Parathyroid adenoma (tissue), 2 donors: ENCODE measurements around the gene NUFIP1.

ENCODE experiments used
- H2AFZ ChIP-seq: fragments of 300-600 bp; sonication (generic); one replicate; pipeline ENCODE4 v1.7.0; 2017; ENCODE audit warnings: antibody characterized with exemption, mild to moderate bottlenecking
- H3K27ac ChIP-seq: fragments of 300-600 bp; sonication (generic); one replicate; pipeline ENCODE4 v1.7.0; 2017
- H3K27me3 ChIP-seq: fragments of 300-600 bp; sonication (generic); one replicate; pipeline ENCODE4 v1.7.0; 2017; ENCODE audit warnings: low read length; ENCODE audit not compliant: control insufficient read depth, insufficient read depth
- H3K36me3 ChIP-seq: fragments of 300-600 bp; sonication (generic); one replicate; pipeline ENCODE4 v1.7.0; 2017; ENCODE audit warnings: low read length; ENCODE audit not compliant: control insufficient read depth, insufficient read depth
- H3K4me1 ChIP-seq: fragments of 300-600 bp; sonication (generic); one replicate; pipeline ENCODE4 v1.7.0; 2017; ENCODE audit warnings: control low read depth
- H3K4me2 ChIP-seq: fragments of 300-600 bp; sonication (generic); one replicate; pipeline ENCODE4 v1.7.0; 2017; ENCODE audit warnings: low read length
- H3K4me3 ChIP-seq: fragments of 300-600 bp; sonication (generic); one replicate; pipeline ENCODE4 v1.7.0; 2017; ENCODE audit warnings: low read depth, low read length
- H3K79me2 ChIP-seq: fragments of 300-600 bp; sonication (generic); one replicate; pipeline ENCODE4 v1.7.0; 2017; ENCODE audit warnings: control low read depth
- H3K9ac ChIP-seq: fragments of 300-600 bp; sonication (generic); one replicate; pipeline ENCODE4 v1.7.0; 2017; ENCODE audit warnings: mild to moderate bottlenecking
- H3K9me3 ChIP-seq: fragments of 300-600 bp; sonication (generic); one replicate; pipeline ENCODE4 v1.7.0; 2017; ENCODE audit warnings: low read length; ENCODE audit not compliant: control insufficient read depth
- CTCF ChIP-seq: fragments of 300-600 bp; sonication (generic); IDR thresholded peaks from one replicate; pipeline ENCODE4 v1.7.0; 2017; ENCODE audit warnings: antibody characterized with exemption, mild to moderate bottlenecking
- donor health status: primary hyperparathyroidism.

The NUFIP1 gene

GRCh38 chr13:44978328-44978727 lies 10.9 kb downstream of the NUFIP1 start:
- no peak overlapping the region for H3K27ac ChIP-seq
- H3K9me3 ChIP-seq, result no peaks in the 10 kb centered on the region
- H3K4me2 ChIP-seq, result no peak overlapping the region
- H3K9ac ChIP-seq, result no peak overlapping the region
- H3K27me3 ChIP-seq, result no peaks in the 10 kb centered on the region
- H2AFZ ChIP-seq, result no peak overlapping the region
- H3K4me1 ChIP-seq, result no peaks in the 10 kb centered on the region
- H3K36me3 ChIP-seq, result no peaks in the 10 kb centered on the region
- no peak for TF ChIP-seq CTCF
- no peaks in the 10 kb centered on the region for H3K79me2 ChIP-seq
- H3K4me3 ChIP-seq, result no peak overlapping the region

DNA sequence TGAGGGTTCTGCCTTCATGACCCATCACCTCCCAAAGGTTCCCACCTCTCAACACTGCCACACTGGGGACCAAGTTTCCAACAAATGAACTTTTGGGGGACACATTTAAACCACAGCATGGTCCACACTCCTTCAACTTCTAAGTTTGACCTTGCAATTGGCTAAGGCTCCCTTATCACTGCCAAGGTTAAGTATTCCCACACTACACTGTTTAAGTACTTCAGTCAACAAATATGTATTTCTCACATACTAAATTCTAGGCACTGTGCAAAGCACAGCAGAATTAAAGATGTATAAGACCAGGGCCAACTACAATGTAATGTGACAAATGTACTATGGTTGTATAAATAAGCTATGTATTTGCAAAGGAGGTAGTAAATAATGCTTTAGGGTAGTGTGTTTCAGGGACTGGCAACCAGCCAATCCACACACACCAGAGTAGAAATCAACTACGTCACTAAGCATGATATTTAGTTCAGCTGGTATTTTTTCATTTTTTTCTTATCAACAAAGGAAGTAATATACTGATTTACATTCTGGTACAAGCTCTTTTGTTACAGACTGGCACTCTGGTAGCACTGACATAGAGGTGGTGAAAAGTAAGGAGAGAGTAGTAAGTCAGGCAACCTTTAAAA lies 12.2 kb downstream of the NUFIP1 start:
- Histone ChIP-seq H3K27ac (no peak overlapping the region), H3K4me3 (no peak overlapping the region), H3K9me3 (no peaks in the 10 kb centered on the region), H2AFZ (no peak overlapping the region), H3K36me3 (no peaks in the 10 kb centered on the region), H3K9ac (no peak overlapping the region), H3K79me2 (no peaks in the 10 kb centered on the region), H3K4me1 (no peaks in the 10 kb centered on the region), H3K27me3 (no peaks in the 10 kb centered on the region), H3K4me2 (no peak overlapping the region)
- TF ChIP-seq CTCF, result no peak

DNA sequence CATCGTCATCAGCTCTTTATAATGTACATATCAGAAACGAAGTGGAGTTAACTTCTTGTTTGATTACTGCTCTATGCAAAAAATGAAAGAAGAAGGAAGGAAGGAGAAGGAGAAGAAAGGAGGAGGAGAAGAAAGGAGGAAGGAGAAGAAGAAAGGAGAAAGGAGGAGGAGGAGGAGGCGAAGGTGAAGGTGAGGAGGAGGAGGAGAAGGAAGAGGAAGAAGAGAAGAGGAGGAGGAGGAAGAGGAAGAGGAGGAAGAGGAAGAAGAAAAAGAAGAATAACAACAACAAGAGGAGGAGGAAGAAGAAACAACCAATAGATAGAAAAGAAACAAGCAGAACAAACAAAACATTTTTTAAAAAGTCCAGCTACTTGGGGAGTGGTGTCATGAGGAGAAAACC lies 13.1 kb downstream of the NUFIP1 start:
- H3K36me3 ChIP-seq, result no peaks in the 10 kb centered on the region
- no peak overlapping the region for H3K9ac ChIP-seq
- H3K79me2 ChIP-seq, result no peaks in the 10 kb centered on the region
- no peak overlapping the region for H3K4me2 ChIP-seq
- no peak overlapping the region for H3K27ac ChIP-seq
- no peaks in the 10 kb centered on the region for H3K9me3 ChIP-seq
- no peak overlapping the region for H3K4me3 ChIP-seq
- H3K27me3 ChIP-seq, result no peaks in the 10 kb centered on the region
- TF ChIP-seq CTCF, result no peak
- no peaks in the 10 kb centered on the region for H3K4me1 ChIP-seq
- no peak overlapping the region for H2AFZ ChIP-seq

DNA sequence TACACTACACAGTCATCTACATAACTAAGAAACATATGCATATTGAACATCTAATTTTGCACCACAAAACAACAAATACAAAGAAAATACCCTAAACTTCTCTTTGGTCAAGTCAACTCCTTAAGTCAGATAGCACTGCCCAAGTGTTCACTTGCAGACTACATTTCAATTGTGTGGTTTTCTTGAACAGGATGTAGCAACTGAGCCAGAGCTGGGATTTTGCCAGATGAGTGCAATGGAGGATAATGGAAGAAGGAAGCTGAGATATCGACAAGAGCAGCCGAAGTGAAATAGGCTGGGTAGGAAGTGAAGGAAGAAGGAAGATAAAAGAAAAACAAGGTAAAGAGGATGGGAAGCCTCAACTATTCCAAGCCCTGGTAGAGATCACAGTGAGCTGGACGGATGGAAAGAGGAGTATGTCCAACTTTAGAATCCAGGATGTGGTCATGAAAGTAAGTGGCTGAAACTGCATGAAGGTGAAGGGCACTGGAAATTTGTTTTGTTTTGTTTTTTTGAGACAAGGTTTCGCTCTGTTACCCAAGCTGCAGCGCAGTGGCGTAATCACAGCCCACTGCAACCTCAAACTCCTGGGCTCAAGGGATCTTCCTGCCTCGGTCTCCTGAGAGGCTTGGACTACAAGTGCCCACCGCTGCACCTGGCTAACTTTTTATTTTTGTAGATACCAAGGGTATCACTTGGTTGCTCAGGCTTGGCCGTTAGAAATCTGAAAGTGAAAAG lies 15.0 kb downstream of the NUFIP1 start:
- Histone ChIP-seq H3K9ac (no peak overlapping the region), H3K4me2 (no peak overlapping the region), H3K27me3 (no peaks in the 10 kb centered on the region), H3K9me3 (no peaks in the 10 kb centered on the region), H2AFZ (no peak overlapping the region), H3K79me2 (no peaks in the 10 kb centered on the region), H3K27ac (no peak overlapping the region), H3K4me1 (peaks cover 3% of the 10 kb centered on the region), H3K4me3 (no peak overlapping the region), H3K36me3 (no peaks in the 10 kb centered on the region)
- no peak for TF ChIP-seq CTCF
